ENCODE measurements around the gene GAK. TPM values are rescaled to one million over a fixed set of nuclear protein-coding genes. Genes with fewer than 3 reads are reported as not detected.

GAK gene
- total and polyA plus RNA-seq, 7 donors: 40.8 to 494 (median 124) TPM

- Histone ChIP-seq H3K4me3 (no peak overlapping the region), H3K9me3 (no peaks in the 10 kb centered on the region), H3K27ac (no peak overlapping the region), H3K4me1 (no peaks in the 10 kb centered on the region), H3K36me3 (peaks cover 24 to 95% (median 47%) of the 10 kb centered on the region in 4 donors), H3K27me3 (no peaks in the 10 kb centered on the region)
- intact Hi-C loops (cut with DNase I): no loop called here
- WGBS, 2 donors: 97% methylated on average over 63 of the region's 63 CpGs
- TF ChIP-seq, protein P1, sequence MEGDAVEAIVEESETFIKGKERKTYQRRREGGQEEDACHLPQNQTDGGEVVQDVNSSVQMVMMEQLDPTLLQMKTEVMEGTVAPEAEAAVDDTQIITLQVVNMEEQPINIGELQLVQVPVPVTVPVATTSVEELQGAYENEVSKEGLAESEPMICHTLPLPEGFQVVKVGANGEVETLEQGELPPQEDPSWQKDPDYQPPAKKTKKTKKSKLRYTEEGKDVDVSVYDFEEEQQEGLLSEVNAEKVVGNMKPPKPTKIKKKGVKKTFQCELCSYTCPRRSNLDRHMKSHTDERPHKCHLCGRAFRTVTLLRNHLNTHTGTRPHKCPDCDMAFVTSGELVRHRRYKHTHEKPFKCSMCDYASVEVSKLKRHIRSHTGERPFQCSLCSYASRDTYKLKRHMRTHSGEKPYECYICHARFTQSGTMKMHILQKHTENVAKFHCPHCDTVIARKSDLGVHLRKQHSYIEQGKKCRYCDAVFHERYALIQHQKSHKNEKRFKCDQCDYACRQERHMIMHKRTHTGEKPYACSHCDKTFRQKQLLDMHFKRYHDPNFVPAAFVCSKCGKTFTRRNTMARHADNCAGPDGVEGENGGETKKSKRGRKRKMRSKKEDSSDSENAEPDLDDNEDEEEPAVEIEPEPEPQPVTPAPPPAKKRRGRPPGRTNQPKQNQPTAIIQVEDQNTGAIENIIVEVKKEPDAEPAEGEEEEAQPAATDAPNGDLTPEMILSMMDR (IDR thresholded peaks at IDR 0.05): no peak
- TF ChIP-seq EP300 (IDR thresholded peaks at IDR 0.05) (no peak), POLR2A (IDR thresholded peaks at IDR 0.05) (no peak), POLR2AphosphoS5 (IDR thresholded peaks at IDR 0.05) (no peak)
- DNase-seq: no peak
Measured at GRCh38 chr4:887034-887763, 44.9 kb downstream of the GAK start.

DNA sequence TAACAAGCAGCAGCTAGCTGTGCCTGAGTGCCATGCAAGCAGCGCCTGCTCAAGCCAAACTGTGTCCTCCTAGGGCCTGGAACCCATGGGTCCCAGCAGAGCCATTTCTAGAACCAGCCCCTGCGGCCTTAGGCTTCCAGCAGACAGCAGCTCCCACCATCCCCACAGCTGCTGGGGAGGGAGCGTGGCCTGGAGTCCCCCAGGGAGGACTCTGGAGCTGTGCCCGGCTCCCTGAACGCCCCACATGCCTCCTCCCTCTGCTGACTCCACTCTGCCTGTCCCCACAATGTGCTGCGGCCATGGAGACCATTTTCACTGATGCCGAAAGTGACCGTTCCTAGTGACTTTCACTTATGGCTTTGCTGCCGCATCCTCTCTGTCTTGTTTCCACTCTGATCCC lies 45.9 kb downstream of the GAK start:
- H3K4me3 ChIP-seq: no peak overlapping the region
- DNase-seq: no peak
- H3K4me1 ChIP-seq: no peaks in the 10 kb centered on the region
- no peak for TF ChIP-seq POLR2AphosphoS5 (IDR thresholded peaks at IDR 0.05)
- no peak for TF ChIP-seq EP300 (IDR thresholded peaks at IDR 0.05)
- TF ChIP-seq, protein P1 (IDR thresholded peaks at IDR 0.05): no peak
- TF ChIP-seq POLR2A (IDR thresholded peaks at IDR 0.05): no peak
- no peaks in the 10 kb centered on the region for H3K9me3 ChIP-seq
- H3K27me3 ChIP-seq: no peaks in the 10 kb centered on the region
- no peak overlapping the region for H3K27ac ChIP-seq
- H3K36me3 ChIP-seq: peaks cover 32 to 95% (median 50%) of the 10 kb centered on the region in 4 donors
- 92 to 96% methylated on average over 9 of the region's 9 CpGs for WGBS, 2 donors
- intact Hi-C loops (cut with DNase I): no loop called here

DNA sequence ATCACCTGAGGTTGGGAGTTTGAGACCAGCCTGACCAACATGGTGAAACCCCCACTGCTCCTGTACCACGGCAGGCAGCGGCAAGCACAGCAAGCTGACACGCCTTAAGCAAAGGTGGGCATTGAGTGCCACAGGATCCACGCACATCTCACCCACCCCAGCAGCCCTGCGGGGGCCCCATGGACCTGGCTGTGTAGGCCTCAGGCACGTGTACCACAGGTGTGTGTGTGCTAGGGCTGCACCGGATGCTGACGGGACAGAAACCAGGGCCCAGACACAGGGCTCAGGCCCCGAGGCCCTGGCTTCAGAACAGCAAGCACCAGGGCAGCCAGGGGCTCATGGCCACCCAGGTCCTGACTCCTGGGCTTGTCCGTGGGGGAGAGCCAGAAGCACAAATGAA lies 46.8 kb downstream of the GAK start:
- intact Hi-C loops (cut with DNase I): no loop called here
- DNase-seq: no peak
- Histone ChIP-seq H3K4me3 (no peak overlapping the region), H3K27ac (no peak overlapping the region), H3K4me1 (no peaks in the 10 kb centered on the region), H3K27me3 (no peaks in the 10 kb centered on the region), H3K9me3 (no peaks in the 10 kb centered on the region), H3K36me3 (peaks cover 32 to 96% (median 52%) of the 10 kb centered on the region in 4 donors)
- TF ChIP-seq, protein P1 (IDR thresholded peaks at IDR 0.05): no peak
- TF ChIP-seq POLR2AphosphoS5 (IDR thresholded peaks at IDR 0.05): no peak
- 94 to 95% methylated on average over 10 of the region's 10 CpGs for WGBS, 2 donors

DNA sequence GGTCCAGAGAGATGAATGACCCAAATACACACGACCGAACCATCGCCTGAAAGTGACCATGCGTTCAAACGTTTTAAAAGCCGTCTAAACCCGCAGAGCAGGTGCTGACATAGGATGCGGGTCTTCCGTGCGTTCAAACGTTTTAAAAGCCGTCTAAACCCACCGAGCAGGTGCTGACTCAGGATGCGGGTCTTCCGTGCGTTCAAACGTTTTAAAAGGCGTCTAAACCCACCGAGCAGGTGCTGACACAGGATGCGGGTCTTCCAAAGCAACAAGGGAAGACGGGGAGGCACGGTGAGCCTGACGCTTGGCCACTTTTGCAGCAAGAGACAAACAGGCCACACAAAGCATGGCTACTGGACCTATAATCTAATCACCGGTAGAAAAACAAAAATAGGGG lies 47.2 kb downstream of the GAK start:
- H3K9me3 ChIP-seq: no peaks in the 10 kb centered on the region
- 87 to 90% methylated on average over 24 of the region's 24 CpGs for WGBS, 2 donors
- intact Hi-C loops (cut with DNase I): no loop called here
- TF ChIP-seq EP300 (IDR thresholded peaks at IDR 0.05): no peak
- TF ChIP-seq POLR2A (IDR thresholded peaks at IDR 0.05): no peak
- TF ChIP-seq POLR2AphosphoS5 (IDR thresholded peaks at IDR 0.05): no peak
- TF ChIP-seq, protein P1 (IDR thresholded peaks at IDR 0.05): no peak
- H3K36me3 ChIP-seq: peaks cover 32 to 96% (median 49%) of the 10 kb centered on the region in 4 donors
- DNase-seq: no peak
- H3K4me3 ChIP-seq: no peak overlapping the region
- no peaks in the 10 kb centered on the region for H3K4me1 ChIP-seq
- H3K27me3 ChIP-seq: no peaks in the 10 kb centered on the region
- no peak overlapping the region for H3K27ac ChIP-seq

DNA sequence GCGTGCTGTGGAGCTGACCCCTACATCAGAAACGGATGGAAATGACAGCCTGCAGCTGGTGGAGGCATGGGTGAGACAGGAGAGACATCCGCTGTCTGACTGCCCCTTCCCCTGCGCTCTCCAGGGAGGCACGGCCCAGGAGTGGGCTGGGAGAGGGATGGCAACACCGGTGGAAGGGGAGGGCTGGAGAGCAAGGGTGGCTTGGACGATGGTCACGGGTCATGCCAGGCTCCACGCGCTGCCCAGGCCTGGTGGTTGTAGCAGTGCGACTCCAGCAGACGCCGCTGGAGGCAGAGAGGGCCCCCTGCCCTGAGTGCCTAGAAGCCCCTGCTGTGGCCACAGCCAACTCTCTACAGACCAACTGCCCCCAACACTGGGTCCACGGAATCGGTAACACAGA lies 47.9 kb downstream of the GAK start:
- Histone ChIP-seq H3K36me3 (peaks cover 32 to 96% (median 45%) of the 10 kb centered on the region in 4 donors), H3K4me1 (no peaks in the 10 kb centered on the region)

More for the DNA sequence above, 47.9 kb downstream of the GAK start:
- Histone ChIP-seq H3K9me3 (no peaks in the 10 kb centered on the region), H3K27ac (no peak overlapping the region), H3K4me3 (no peak overlapping the region), H3K27me3 (no peaks in the 10 kb centered on the region)
- no peak for DNase-seq
- TF ChIP-seq POLR2AphosphoS5 (IDR thresholded peaks at IDR 0.05) (no peak), POLR2A (IDR thresholded peaks at IDR 0.05) (no peak), EP300 (IDR thresholded peaks at IDR 0.05) (no peak)
- TF ChIP-seq, protein P1 (IDR thresholded peaks at IDR 0.05): no peak
- 86 to 97% methylated on average over 15 of the region's 15 CpGs for WGBS, 2 donors
- intact Hi-C loops (cut with DNase I): no loop called here
